ENCODE data around the gene ZBTB22.

DNA sequence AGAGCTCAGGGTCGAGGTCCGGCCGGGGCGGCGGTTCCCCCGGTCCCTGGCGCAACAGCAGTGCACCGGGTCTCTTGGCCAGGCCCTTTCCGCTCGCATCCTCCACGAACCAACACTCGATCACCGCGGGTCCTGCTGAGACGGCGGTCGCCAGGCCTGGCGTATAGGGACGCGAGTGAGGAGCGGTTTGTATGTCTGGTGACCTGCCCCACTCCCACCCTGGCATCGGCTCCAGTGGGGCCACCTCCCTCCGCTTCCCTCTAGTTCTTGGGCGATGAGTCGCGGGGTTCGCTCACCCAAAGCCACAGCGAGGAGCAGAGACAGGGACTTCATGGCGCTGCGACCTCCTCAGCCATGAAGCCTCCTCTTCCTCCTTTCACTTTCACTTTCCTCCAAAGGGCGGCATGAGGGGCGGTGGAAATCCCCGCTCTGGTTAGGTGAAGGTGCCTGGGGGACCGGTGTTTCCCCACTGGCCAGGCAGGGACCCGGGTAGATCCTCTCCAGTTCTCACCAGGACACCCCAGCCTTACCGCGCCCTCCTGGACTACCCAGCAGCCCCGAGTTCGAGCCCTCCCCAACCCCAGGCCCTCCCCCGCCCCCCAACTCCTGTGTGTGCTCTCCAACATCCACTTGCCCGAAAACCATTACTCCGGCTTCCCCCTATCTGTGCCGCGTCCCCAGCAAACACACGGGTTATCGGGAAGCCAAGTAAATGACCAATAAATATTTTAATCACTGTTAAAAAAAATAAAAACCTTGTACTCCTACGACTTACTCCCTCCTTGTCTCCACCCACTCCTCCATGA lies 3.6 kb downstream of the ZBTB22 start, which contains the start of gene TAPBP:
- TF ChIP-seq CTCF (IDR thresholded peaks at IDR 0.05; ENCODE audit: low read depth, low read length, missing input control), result no peak
- TF ChIP-seq FOXA1 (IDR thresholded peaks at IDR 0.05), result no peak
- TF ChIP-seq, protein P1, sequence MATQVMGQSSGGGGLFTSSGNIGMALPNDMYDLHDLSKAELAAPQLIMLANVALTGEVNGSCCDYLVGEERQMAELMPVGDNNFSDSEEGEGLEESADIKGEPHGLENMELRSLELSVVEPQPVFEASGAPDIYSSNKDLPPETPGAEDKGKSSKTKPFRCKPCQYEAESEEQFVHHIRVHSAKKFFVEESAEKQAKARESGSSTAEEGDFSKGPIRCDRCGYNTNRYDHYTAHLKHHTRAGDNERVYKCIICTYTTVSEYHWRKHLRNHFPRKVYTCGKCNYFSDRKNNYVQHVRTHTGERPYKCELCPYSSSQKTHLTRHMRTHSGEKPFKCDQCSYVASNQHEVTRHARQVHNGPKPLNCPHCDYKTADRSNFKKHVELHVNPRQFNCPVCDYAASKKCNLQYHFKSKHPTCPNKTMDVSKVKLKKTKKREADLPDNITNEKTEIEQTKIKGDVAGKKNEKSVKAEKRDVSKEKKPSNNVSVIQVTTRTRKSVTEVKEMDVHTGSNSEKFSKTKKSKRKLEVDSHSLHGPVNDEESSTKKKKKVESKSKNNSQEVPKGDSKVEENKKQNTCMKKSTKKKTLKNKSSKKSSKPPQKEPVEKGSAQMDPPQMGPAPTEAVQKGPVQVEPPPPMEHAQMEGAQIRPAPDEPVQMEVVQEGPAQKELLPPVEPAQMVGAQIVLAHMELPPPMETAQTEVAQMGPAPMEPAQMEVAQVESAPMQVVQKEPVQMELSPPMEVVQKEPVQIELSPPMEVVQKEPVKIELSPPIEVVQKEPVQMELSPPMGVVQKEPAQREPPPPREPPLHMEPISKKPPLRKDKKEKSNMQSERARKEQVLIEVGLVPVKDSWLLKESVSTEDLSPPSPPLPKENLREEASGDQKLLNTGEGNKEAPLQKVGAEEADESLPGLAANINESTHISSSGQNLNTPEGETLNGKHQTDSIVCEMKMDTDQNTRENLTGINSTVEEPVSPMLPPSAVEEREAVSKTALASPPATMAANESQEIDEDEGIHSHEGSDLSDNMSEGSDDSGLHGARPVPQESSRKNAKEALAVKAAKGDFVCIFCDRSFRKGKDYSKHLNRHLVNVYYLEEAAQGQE (IDR thresholded peaks at IDR 0.05), result peak; percentile 12
- no peak for TF ChIP-seq SP1 (IDR thresholded peaks at IDR 0.05)
- TF ChIP-seq EGR1 (IDR thresholded peaks at IDR 0.05; ENCODE audit: low read depth in 2 of 2), result no peak

Measured in liver (tissue), 3 donors.